HG03439 (cell line): ENCODE data around the gene EPHB4.
"Not testable (repeated sequence)": the region's sequence is repeated elsewhere in the genome, so short reads cannot be mapped to it uniquely, and the experiment has no call there.

Experiments used
- ATAC-seq: cut with Tn5 transposase; IDR thresholded peaks from one replicate; pipeline ENCODE4 v1.9.1; 2021; ENCODE audit warnings: mild to moderate bottlenecking, moderate library complexity; ENCODE audit not compliant: unreplicated experiment

EPHB4 gene

GRCh38 chr7:100822236-100823139, 4.8 kb downstream of the EPHB4 start:
- ATAC-seq: no peak

DNA sequence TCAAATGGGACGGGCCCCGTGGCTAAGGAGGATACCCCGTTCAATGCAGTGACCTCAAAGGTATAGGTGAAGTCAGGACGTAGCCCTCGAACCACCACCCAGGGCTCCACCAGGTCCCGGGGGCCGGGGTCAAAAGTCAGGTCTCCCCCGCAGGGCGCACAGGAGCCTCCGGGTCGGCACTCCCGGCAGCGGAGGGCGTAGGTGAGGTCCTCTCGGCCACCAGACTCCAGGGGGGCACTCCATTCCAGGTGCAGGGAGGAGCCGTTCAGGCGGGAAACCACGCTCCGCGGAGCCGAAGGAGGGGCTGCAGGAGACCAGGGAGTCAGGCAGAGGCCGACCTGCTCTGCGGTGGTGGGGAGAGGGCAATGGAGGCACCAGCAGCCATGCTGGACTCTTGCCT, 7.7 kb downstream of the EPHB4 start:
- no peak for ATAC-seq

DNA sequence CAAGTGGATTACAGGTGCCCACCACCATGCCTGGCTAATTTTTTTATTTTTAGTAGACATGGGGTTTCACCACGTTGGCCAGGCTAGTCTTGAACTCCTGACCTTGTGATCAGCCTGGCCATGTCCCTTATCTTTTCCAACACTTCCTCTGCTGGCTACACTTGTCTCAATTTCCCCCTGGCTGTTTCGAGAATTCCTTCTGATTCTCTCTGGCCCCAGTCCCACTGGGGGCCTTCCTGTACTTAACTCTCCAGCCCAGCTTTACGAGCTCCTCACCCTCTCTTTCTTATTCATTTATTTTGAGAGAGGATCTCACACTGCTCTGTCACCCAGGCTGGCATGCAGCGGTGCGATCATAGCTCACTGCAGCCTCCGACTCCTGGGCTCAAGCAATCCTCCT, 8.5 kb downstream of the EPHB4 start:
- ATAC-seq: no peak

DNA sequence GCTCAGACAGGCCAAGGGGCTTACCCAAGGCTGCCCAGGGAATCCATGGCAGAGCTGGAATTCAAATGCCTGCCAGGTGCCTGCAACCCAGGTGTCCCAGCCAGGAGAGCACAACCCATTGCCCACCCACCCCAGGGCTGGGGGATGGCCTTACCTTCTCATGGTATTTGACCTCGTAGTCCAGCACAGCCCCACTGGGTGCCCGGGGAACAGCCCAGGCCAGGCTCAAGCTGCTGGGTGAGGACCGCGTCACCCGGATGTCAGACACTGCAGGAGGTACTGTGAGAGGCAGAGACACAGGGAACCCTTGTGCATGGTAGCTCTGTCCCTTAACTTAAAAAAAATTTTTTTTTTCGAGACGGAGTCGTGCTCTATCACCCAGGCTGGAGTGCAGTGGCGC, 9.0 kb downstream of the EPHB4 start:
- no peak for ATAC-seq

DNA sequence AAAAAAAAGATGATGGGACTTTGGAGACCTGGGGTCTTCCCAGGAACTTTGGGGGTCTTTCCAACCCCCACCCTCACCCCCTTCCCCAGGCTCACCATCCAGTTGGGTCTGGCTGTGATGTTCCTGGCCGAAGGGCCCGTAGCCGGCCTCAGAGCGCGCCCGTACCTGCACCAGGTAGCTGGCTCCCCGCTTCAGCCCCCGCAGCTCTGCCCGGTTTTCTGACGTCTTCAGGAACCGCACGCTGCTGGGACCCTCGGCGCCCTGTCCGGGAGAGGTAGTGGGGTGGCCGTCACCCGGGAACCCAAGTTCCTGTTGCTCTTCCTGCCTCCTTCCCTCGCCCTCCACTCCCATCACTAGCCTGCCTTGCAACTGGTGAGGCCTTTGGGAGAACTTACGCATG, 10.2 kb downstream of the EPHB4 start:
- ATAC-seq: no peak

GRCh38 chr7:100816515-100816914, 10.8 kb downstream of the EPHB4 start:
- ATAC-seq: not testable (repeated sequence)

DNA sequence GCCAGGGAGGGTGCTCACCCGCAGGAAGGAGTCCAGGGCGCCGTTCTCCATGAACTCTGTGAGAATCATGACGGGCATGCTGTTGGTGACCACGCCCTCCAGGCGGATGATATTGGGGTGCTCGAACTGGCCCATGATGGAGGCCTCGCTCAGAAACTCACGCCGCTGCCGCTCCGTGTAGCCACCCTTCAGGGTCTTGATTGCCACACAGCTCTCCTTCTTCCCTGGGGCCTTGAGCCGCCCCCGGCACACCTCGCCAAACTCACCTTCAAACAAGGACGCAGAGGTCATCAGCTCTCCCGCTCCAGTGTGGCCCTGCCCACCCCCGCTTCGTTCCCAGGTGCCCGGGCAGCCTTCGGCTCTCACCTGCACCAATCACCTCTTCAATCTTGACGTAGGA, 14.6 kb downstream of the EPHB4 start:
- no peak for ATAC-seq

DNA sequence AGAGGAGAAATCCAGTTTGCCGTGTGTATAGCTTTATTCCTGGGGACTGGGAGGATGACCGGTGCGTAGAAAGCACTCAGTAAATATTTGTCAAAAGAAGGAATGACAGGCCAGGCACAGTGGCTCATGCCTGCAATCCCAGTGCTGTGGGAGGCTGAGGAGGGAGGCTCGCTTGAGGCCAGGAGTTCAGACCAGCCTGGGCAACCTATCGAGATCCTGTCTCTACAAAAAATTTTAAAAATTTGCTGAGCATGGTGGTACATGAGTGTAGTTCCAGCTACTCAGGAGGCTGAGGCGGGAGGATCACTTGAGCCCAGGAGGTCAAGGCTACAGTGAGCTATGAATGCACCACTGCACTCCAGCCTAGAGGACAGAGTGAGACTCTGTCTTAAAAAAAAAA, 15.8 kb downstream of the EPHB4 start:
- no peak for ATAC-seq

GRCh38 chr7:100808354-100808875, 18.9 kb downstream of the EPHB4 start:
- ATAC-seq: no peak

- not testable (repeated sequence) for ATAC-seq
Observed at GRCh38 chr7:100806883-100807282, 20.4 kb downstream of the EPHB4 start.

DNA sequence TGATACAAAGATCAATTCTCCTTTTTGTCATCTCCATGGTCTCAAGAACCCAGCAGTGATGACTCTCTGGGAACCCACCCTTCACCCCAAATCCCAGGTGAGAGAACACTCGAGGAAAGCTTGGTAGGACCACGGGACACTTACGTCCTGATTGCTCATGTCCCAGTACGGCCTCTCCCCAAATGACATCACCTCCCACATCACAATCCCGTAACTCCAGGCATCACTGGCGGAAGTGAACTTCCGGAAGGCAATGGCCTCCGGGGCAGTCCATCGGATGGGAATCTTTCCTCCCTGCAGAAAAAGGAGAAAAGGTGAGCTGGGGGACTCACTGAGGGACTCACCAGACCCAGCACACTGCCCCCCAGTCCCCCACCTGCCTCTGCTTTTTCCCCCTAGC, 21.0 kb downstream of the EPHB4 start:
- no peak for ATAC-seq

- ATAC-seq: no peak
Observed at GRCh38 chr7:100804681-100805431, 22.5 kb downstream of the EPHB4 start.

DNA sequence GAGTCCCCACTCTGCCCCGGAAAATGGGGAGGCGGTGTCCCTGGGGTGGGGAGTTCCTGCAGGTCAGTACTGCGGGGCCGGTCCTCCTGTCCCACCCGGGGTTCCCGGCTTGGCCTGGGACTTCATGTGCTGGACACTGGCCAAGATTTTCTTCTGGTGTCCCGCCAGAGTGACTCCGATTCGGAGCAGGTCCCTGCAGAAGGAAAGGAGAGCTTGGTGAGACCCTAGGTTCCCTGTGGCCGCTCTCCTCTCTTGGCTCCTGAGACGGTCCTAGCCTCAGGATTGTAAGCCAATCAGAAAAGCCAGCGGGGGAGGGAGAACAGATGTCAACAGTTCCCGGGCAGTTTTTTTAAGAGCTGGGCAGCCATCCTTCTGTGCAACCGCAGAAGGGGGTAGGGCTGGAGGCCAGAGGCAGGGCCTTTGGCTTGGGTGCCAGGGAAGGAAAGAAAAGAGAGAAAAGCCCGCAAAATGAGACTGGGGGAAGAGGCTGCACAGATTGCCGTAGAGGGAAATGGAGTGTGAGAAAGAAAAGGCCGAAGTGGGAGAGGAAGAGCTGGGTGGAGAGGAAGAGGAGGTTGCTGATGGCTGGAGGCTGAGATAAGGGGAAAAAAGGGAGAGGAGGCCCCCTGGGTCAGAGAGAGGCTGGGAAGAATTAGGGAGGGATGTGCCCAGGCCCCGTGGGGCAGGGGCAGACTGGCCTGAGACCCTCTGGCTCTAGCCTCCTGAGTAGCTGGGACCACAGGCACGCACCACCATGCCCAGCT, 23.7 kb downstream of the EPHB4 start:
- peak; percentile 97 for ATAC-seq

GRCh38 chr7:100802951-100803350, 24.4 kb downstream of the EPHB4 start:
- no peak for ATAC-seq

DNA sequence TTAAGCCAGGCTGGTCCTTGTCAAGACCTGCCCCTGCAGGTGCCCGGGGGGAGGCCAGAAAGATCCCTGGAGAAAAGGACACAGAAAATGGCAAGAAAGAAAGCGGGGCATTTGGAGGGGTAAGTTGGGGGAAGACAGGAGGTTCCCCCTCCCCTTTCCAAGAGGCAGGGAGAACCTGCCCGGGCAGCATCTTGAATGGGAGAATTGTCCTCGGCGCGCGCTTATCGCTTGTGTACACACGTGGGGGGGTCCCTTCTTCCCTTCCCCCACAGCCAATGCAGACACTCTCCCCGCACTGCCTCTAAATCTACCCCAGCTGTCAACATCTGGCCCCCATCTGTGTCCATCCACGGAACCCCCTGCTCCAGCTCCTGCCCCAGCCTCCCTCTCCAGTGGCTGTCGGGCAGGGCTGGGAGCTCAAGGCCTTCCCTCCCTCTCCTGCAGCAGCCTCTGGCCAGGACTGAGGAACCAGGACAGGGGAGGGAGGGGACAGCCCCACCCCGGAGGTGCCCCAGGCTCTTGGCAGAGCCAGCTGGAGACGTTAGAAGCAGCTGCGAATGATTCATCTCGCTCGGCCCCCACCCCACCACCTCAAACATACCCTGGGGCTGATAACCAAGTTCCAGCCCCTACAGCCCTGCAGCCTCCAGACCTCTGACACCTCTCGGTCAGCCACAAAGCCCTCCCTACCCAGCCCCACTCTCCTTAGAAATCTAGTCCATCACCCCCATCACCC, 25.3 kb downstream of the EPHB4 start:
- ATAC-seq: no peak

- no peak for ATAC-seq
Observed at GRCh38 chr7:100799037-100799896, 28.1 kb downstream of the EPHB4 start.

- ATAC-seq: no peak
Observed at GRCh38 chr7:100794741-100795140, 32.6 kb downstream of the EPHB4 start.

DNA sequence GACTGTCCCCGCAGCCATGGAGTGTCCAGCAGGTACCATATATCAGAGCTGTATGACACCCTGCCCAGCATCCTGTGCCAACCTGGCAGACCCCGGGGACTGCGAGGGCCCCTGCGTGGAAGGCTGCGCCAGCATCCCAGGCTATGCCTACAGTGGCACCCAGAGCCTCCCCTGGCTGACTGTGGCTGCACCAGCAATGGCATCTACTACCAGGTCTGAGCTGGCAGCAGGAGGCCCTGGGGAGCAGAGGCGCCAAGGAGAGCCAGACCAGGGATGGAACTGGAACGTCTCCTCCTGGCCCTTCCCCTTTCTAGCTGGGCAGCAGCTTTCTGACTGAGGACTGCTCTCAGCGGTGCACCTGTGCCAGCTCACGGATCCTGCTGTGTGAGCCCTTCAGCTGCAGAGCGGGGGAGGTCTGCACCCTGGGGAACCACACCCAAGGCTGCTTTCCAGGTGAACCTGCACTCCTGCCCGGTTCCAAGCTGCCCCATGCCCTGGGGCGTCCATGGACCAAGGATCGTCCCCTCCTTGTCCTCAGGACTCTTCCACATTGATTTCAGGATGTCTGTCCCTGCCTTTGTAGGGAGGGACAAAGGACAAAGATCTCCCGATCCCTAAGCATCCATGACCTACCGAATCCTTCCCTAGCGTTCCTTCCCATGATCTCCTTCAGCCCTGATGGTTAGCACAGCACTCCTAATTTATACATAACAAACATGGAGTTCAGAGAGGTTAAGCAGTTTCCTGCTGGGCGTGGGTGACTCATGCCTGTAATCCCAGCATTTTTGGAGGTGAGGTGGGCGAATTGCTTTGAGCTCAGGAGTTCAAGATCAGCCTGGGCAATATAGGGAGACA, 33.3 kb downstream of the EPHB4 start:
- no peak for ATAC-seq
